ENCODE data around the gene HARS2. TPM values are rescaled to one million over a fixed set of nuclear protein-coding genes. Genes with fewer than 3 reads are reported as not detected.
A peak's percentile ranks its signal among the peaks of the same experiment; 100 is the strongest.

HARS2 gene
- total RNA-seq, result 10 to 100 TPM; 13.3 to 24.2 (median 22.8) TPM

GRCh38 chr5:140690941-140691924 is at the start of gene HARS2, which contains the start of gene HARS1:
Gene HARS2, plus strand, starts transcription at chr5:140691455. Its CDS starts 194 bp downstream, at chr5:140691649.
Gene HARS1, minus strand, starts transcription at chr5:140691370. Its CDS starts 66 bp downstream, at chr5:140691304.
- H3K9me3 ChIP-seq, result no peaks in the 10 kb centered on the region
- H3K27me3 ChIP-seq, result no peaks in the 10 kb centered on the region
- peaks cover 23 to 59% (median 23%) of the 10 kb centered on the region in 3 donors for H3K36me3 ChIP-seq
- peaks cover 4 to 49% (median 22%) of the 10 kb centered on the region in 3 donors for H3K4me1 ChIP-seq
- TF ChIP-seq CTCF (IDR thresholded peaks at IDR 0.05) (peak in 1 of 6 experiments; percentile 23), POLR2A (IDR thresholded peaks at IDR 0.05) (peak in 2 of 4 donors; percentile 34 to 47)
- 0 to 1% methylated on average over 24 to 33 of the region's 61 CpGs for WGBS, 2 donors
- peak; percentile 55 for DNase-seq
- intact Hi-C loops (cut with DNase I), result no loop called here
- H3K27ac ChIP-seq, result peak within 1 kb of the TSS; percentile 85 to 95 (median 89)
- peak within 1 kb of the TSS; percentile 72 to 86 (median 84) for H3K4me3 ChIP-seq

GRCh38 chr5:140641716-140642115 is 49.5 kb upstream of the HARS2 start:
- no peaks in the 10 kb centered on the region for H3K9me3 ChIP-seq
- no peak for DNase-seq
- H3K4me1 ChIP-seq, result peaks cover 17 to 67% (median 19%) of the 10 kb centered on the region in 3 donors
- H3K27me3 ChIP-seq, result no peaks in the 10 kb centered on the region
- peaks cover 0 to 46% (median 21%) of the 10 kb centered on the region in 3 donors for H3K36me3 ChIP-seq
- TF ChIP-seq POLR2A (IDR thresholded peaks at IDR 0.05), result no peak
- no peak for TF ChIP-seq CTCF (IDR thresholded peaks at IDR 0.05)
- no peak overlapping the region for H3K4me3 ChIP-seq
- H3K27ac ChIP-seq, result peak overlapping the region in 1 of 4 donors; percentile 11
- 85 to 87% methylated on average over 7 to 8 of the region's 8 CpGs for WGBS, 2 donors
- intact Hi-C loops (cut with DNase I), result loop anchor here (5.0 to 10.0 kb wide), 2 partner anchors 74 to 237 kb away; partner anchors contain the start of gene ANKHD1

GRCh38 chr5:140642718-140643117 is 48.5 kb upstream of the HARS2 start:
- Histone ChIP-seq H3K27ac (no peak overlapping the region), H3K4me1 (peaks cover 18 to 70% (median 20%) of the 10 kb centered on the region in 3 donors), H3K9me3 (no peaks in the 10 kb centered on the region), H3K4me3 (no peak overlapping the region), H3K36me3 (peaks cover 0 to 46% (median 21%) of the 10 kb centered on the region in 3 donors), H3K27me3 (no peaks in the 10 kb centered on the region)
- WGBS, 2 donors, result 39 to 62% methylated on average over 3 of the region's 3 CpGs
- TF ChIP-seq POLR2A (IDR thresholded peaks at IDR 0.05), result no peak
- TF ChIP-seq CTCF (IDR thresholded peaks at IDR 0.05), result no peak
- intact Hi-C loops (cut with DNase I), result loop anchor here (5.0 to 10.0 kb wide), 2 partner anchors 75 to 238 kb away; partner anchors contain the start of gene ANKHD1
- no peak for DNase-seq

GRCh38 chr5:140647042-140647419 is 44.2 kb upstream of the HARS2 start:
- H3K9me3 ChIP-seq, result no peaks in the 10 kb centered on the region
- TF ChIP-seq POLR2A (IDR thresholded peaks at IDR 0.05) (no peak), CTCF (IDR thresholded peaks at IDR 0.05) (no peak)
- no peak for DNase-seq
- no peaks in the 10 kb centered on the region for H3K27me3 ChIP-seq
- intact Hi-C loops (cut with DNase I), result loop anchor here (10.0 kb wide), 1 partner anchor 242 kb away; the partner anchor contains the start of gene ANKHD1
- H3K36me3 ChIP-seq, result peaks cover 0 to 74% (median 26%) of the 10 kb centered on the region in 3 donors
- H3K4me3 ChIP-seq, result peak overlapping the region; percentile 64 to 93 (median 86)
- peak overlapping the region; percentile 84 to 91 (median 90) for H3K27ac ChIP-seq
- 0% methylated on average over 9 to 21 of the region's 27 CpGs for WGBS, 2 donors
- H3K4me1 ChIP-seq, result peaks cover 7 to 58% (median 8%) of the 10 kb centered on the region in 3 donors
